GM12873 (cell line): ENCODE data around the gene BBS9.

Source experiments
- TF ChIP-seq, protein P1 (sequence below): IDR thresholded peaks from 2 replicates; pipeline ENCODE4 v1.5.1; 2012; ENCODE audit warnings: low read depth, mild to moderate bottlenecking, moderate library complexity, low read length, control low read depth; ENCODE audit not compliant: insufficient read depth; ENCODE audit errors: missing control alignments

Gene BBS9

DNA sequence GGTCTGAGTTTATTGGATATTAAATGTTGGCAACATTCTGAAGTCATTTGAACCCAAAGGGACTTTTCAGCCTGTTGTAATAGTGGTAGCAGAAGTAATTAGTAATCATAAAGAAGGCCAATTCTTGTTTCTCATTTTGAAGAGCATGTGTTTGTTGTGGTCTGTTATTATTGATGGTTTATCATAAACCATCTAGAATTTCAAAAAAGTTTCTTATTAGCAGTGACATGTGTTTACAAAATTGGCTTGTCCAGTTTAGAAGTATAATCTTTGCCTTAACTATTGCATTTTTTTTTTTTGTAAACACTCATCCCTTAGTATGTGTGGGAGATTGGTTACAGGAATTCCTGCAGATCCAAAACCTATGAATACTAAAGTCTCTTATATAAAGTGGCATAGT is 177.8 kb downstream of the BBS9 start:
- TF ChIP-seq, protein P1, sequence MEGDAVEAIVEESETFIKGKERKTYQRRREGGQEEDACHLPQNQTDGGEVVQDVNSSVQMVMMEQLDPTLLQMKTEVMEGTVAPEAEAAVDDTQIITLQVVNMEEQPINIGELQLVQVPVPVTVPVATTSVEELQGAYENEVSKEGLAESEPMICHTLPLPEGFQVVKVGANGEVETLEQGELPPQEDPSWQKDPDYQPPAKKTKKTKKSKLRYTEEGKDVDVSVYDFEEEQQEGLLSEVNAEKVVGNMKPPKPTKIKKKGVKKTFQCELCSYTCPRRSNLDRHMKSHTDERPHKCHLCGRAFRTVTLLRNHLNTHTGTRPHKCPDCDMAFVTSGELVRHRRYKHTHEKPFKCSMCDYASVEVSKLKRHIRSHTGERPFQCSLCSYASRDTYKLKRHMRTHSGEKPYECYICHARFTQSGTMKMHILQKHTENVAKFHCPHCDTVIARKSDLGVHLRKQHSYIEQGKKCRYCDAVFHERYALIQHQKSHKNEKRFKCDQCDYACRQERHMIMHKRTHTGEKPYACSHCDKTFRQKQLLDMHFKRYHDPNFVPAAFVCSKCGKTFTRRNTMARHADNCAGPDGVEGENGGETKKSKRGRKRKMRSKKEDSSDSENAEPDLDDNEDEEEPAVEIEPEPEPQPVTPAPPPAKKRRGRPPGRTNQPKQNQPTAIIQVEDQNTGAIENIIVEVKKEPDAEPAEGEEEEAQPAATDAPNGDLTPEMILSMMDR = no peak

DNA sequence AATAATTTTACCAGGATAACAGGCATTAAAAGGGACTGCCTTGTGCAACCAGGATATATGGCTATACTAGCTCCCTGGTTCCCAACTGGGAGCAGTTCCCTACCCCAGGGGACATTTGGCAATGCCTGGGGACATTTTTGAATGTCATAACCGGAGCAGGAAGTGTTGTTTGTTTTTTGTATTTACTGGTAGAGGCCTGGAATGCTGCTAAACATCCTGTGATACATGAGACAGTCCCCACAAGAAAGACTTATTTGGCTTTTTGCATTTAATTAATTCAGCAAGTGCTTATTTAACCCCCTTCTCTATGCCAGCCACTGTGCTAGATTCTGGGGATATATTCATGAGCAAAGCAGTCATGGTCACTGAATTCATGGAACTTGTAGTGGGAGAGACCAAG is 181.2 kb downstream of the BBS9 start:
- TF ChIP-seq, protein P1 = no peak

DNA sequence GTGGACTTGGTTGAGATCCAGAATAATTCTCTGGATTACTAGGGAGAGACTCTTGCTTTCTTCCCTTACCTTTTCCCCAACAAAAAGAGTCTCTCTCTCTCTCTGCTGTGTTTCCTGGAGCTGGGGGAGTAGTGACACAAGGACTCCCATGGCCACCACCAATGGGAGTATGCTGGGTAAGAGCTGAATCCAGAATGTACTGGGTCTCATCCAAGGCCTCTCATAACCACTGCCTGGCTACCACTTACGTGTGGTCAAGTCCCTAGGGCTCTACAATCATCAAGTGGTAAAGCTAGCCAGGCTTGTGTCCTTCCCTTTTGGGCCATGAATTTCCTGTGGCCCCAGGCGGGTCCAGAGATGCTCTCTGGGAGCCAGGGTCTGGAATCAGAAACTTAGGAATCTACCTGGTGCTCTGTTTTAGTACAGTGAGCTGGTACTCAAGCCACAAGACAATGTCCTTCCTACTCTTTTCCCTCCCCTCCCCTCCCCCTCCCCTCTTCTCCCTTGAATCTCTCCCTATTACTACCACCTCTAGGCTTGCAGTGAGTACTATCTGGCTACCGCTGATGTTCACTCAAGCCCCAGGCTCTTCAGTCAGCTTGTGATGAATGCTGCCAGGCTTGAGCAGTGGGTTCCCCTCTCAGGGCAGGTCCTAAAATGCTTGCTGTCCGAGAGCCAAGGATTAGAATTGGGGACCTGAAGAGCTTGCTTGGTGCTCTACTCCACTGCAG is 196.6 kb downstream of the BBS9 start:
- TF ChIP-seq, protein P1 = no peak

DNA sequence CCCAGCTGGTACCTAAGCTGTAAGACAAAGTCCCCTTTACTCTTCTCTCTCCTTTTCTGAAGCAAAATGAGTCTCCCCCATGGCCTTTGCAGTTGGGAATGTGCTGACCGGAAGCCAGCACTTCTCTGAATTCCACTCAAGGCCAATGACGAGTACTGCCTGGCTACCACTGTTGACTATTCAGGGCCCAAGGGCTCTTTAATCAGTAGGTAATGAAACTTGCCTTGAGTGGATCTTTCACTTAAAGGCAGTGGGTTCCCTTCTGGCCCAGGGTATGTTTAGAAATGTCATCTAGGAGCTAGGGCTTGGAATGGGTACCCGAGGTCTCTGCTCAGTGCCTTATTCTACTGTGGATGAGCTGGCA is 197.1 kb downstream of the BBS9 start:
- TF ChIP-seq, protein P1 = no peak

DNA sequence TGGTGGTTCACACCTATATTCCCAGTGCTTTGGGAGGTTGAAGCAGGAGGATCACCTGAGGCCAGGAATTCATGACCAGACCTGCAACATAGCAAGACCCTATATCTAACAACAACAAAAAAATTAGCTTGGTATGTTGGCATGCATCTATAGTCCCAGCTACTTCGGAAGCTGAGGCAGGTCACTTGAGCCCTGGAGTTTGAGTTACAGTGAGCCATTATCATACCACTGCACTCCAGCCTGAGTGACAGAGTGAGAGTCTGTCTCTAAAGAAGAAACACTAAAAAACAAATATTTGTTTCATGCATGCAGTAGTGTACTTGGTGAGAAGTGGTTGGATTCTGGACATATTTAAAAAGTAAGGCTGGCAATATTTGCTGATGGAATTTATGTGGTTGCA is 198.1 kb downstream of the BBS9 start:
- TF ChIP-seq, protein P1 = no peak

DNA sequence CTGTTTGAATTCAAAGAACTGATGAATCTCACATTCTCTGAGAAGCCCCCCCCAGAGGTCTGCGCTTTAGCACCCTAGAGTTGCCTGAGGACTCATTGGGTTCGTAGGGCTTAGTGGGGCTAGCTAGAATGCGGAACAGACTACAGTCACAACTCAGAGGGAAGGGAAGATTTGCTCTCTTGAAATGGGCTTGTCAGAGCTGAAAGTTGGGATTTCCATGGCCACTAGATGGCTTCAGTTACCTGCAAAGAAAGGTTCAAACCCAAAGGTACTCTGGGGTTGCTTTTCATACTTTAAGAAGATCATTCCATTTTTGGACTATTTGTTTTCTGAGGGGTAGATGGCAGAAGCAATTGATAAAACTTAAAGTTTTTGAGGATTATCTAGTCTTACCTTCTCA is 205.0 kb downstream of the BBS9 start:
- TF ChIP-seq, protein P1 = peak; percentile 49

DNA sequence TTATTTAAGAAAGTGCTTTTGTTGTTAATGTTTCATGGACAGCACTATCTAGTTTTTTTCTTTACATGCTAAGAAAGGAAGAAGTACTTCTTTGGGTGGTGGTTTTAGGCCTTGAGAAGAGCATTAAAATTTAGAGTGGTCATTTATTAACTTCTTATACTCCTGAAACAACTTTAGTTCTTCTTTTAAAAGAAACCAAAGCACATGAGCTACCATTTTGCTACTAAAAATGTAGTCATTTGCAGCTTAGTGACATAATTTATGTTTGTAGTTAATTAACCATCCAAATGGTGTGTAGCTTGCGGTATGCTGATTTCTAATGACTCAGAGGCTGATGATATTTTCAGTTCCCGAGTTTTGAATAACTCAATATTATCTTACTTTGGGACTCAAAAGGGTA is 207.5 kb downstream of the BBS9 start:
- TF ChIP-seq, protein P1 = no peak
